ENCODE measurements around the gene HEATR5B.

The HEATR5B gene

DNA sequence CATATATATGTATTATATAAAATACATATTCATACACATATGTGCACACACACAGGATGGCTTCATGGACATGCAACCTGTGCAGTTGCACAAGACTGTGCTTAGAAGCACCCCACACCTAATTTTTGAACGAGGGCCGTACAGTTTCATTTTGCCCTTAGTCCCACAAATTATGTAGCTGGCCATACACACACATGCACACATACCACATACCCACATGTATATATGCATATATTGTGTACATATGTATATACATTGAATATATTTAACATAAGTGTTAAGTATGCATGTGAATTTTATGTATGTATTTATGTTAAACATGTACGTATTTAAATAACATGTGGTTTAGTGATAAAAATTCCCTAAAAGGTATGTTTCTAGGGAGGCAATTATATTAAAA is 18.4 kb upstream of the HEATR5B start:
- H3K36me3 ChIP-seq (replicated peaks): peaks cover 38% of the 10 kb centered on the region
- TF ChIP-seq, protein P1, sequence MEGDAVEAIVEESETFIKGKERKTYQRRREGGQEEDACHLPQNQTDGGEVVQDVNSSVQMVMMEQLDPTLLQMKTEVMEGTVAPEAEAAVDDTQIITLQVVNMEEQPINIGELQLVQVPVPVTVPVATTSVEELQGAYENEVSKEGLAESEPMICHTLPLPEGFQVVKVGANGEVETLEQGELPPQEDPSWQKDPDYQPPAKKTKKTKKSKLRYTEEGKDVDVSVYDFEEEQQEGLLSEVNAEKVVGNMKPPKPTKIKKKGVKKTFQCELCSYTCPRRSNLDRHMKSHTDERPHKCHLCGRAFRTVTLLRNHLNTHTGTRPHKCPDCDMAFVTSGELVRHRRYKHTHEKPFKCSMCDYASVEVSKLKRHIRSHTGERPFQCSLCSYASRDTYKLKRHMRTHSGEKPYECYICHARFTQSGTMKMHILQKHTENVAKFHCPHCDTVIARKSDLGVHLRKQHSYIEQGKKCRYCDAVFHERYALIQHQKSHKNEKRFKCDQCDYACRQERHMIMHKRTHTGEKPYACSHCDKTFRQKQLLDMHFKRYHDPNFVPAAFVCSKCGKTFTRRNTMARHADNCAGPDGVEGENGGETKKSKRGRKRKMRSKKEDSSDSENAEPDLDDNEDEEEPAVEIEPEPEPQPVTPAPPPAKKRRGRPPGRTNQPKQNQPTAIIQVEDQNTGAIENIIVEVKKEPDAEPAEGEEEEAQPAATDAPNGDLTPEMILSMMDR (IDR thresholded peaks at IDR 0.05; ENCODE audit: low read depth, low read length, missing control alignments): no peak
- H3K27me3 ChIP-seq (replicated peaks): no peaks in the 10 kb centered on the region
- no peak for DNase-seq
- H3K27ac ChIP-seq: no peak overlapping the region
- in situ Hi-C loops (cut with HindIII; ENCODE audit: low pct_ligation_motif_present, low sequenced_read_pairs): no loop called here
- H3K4me3 ChIP-seq (ENCODE audit: low read depth, low read length): no peak overlapping the region

DNA sequence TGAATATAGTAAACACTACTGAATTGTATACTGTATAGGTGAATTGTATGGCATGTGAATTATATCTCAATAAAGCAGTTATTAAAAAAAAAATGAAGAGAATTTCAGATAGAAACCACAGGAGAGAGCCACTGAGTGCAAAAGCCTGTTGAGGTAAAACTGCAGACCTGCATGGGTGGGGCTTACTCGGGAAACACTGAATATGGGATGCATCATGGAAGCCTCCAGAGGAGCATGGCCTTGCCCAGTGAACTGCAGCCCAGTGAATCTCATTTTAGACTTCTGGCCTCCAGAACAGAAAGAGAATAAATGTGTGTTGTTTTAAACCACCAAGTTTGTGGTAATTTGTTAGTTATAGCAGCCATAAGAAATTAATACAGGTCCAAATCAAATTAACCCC is 15.9 kb upstream of the HEATR5B start:
- no peak for DNase-seq
- Histone ChIP-seq H3K27me3 (replicated peaks) (no peaks in the 10 kb centered on the region), H3K4me3 (ENCODE audit: low read depth, low read length) (no peak overlapping the region), H3K27ac (no peak overlapping the region), H3K36me3 (replicated peaks) (peaks cover 29% of the 10 kb centered on the region)
- TF ChIP-seq, protein P1 (IDR thresholded peaks at IDR 0.05; ENCODE audit: low read depth, low read length, missing control alignments): no peak
- in situ Hi-C loops (cut with HindIII; ENCODE audit: low pct_ligation_motif_present, low sequenced_read_pairs): no loop called here

DNA sequence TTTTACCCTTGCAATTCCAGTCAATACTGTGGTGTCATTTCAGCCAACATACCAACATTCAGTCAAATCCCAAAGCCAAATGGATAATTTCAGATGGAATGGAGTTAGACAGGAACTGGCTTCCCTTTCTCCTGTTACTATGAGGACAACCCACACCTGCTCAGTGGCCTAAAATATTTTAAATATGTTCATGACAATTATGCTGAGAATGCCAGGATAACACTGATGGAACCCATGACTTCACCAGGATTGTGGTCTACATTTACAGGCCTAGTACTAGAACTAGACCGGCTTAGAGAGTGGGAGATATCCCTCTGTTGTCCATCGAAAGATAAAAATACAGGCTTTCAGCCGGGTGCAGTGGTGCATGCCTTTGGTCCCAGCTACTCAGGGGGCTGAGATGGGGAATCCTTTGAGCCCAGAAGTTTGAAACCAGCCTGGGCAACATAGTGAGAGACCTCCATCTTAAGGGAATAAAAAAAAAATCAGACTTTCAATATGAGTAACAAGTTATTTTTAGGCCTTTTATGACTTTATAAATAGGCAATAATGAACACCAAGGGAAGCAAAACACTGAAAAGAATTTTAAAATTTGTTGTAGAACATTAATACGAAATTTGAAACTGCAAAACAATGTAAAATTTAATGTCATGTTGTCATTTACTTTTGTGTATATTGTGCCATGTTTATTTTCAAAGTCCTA is 14.4 kb upstream of the HEATR5B start:
- Histone ChIP-seq H3K27ac (no peak overlapping the region), H3K4me3 (ENCODE audit: low read depth, low read length) (no peak overlapping the region), H3K36me3 (replicated peaks) (peaks cover 36% of the 10 kb centered on the region), H3K27me3 (replicated peaks) (no peaks in the 10 kb centered on the region)
- DNase-seq: no peak
- TF ChIP-seq, protein P1 (IDR thresholded peaks at IDR 0.05; ENCODE audit: low read depth, low read length, missing control alignments): no peak
- in situ Hi-C loops (cut with HindIII; ENCODE audit: low pct_ligation_motif_present, low sequenced_read_pairs): no loop called here

DNA sequence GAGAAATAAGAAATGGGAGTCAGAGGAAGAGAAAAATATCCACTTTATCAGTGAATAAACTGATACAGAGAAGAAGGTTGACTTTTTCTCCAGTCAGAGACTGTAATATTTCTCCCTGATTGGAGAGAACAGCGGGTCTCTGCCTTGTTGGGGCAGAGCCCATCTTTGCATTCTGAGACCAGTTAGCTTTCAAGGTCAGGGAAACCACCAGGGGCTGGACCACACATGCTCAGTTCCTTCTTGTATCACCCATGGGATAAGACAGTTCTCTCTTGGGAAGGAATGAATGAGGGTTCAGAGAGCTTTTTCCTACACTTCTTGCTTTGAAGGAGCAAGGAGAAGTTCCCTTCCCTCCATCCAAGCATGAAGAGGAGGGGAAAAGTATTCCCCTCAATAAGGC is 12.4 kb upstream of the HEATR5B start:
- TF ChIP-seq, protein P1 (IDR thresholded peaks at IDR 0.05; ENCODE audit: low read depth, low read length, missing control alignments): no peak
- Histone ChIP-seq H3K36me3 (replicated peaks) (peaks cover 38% of the 10 kb centered on the region), H3K27me3 (replicated peaks) (no peaks in the 10 kb centered on the region), H3K27ac (no peak overlapping the region), H3K4me3 (ENCODE audit: low read depth, low read length) (no peak overlapping the region)
- in situ Hi-C loops (cut with HindIII; ENCODE audit: low pct_ligation_motif_present, low sequenced_read_pairs): no loop called here
- no peak for DNase-seq

DNA sequence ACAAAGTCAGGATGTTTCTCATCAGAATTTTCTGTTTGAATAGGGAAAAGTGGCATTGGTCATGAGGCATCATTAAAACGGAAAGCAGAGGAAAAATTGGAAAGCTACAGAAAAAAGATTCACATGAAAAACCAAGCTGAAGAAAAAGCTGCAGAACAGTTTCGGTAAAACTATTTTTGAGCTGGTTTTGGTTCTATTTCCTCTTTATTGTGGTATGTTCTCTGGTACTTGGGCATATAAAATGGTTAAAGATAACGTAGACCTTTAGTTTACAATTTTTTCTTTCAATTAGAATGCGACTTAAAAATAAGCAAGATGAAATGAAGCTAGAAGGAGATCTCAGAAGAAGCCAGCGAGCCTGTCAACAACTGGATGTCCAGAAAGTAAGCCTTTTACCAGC is 7.7 kb upstream of the HEATR5B start:
- in situ Hi-C loops (cut with HindIII; ENCODE audit: low pct_ligation_motif_present, low sequenced_read_pairs): no loop called here
- peaks cover 38% of the 10 kb centered on the region for H3K36me3 ChIP-seq (replicated peaks)
- DNase-seq: no peak
- no peak overlapping the region for H3K4me3 ChIP-seq (ENCODE audit: low read depth, low read length)
- TF ChIP-seq, protein P1 (IDR thresholded peaks at IDR 0.05; ENCODE audit: low read depth, low read length, missing control alignments): no peak
- H3K27me3 ChIP-seq (replicated peaks): no peaks in the 10 kb centered on the region
- no peak overlapping the region for H3K27ac ChIP-seq

DNA sequence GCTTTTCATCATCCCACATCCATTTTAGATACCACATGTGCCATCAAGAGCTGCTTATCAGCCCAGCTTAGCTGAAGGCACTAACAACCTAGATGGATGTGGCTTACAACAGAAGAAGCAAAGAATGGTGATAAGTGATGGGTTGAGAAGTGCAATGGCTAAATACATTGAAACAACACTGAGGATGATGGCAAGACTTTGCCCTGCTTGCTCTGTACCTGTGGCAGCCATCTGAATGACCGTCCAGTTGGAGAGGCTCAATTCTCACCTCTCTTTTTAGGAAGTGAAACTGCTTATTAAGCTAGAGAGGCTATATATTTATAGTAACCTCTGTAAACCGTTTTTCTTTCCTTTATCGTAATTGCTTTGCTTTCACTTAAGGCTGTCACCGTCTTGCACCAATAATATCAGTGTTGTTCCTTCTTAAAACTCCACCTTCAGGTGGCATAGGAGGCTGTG is 5.9 kb upstream of the HEATR5B start:
- in situ Hi-C loops (cut with HindIII; ENCODE audit: low pct_ligation_motif_present, low sequenced_read_pairs): no loop called here
- peaks cover 30% of the 10 kb centered on the region for H3K36me3 ChIP-seq (replicated peaks)
- TF ChIP-seq, protein P1 (IDR thresholded peaks at IDR 0.05; ENCODE audit: low read depth, low read length, missing control alignments): no peak
- H3K4me3 ChIP-seq (ENCODE audit: low read depth, low read length): no peak overlapping the region
- no peak for DNase-seq
- no peaks in the 10 kb centered on the region for H3K27me3 ChIP-seq (replicated peaks)
- H3K27ac ChIP-seq: no peak overlapping the region
